Endodermal cell (in vitro differentiated cells): ENCODE data around the gene EXD3. TPM values are rescaled to one million over a fixed set of nuclear protein-coding genes. Genes with fewer than 3 reads are reported as not detected.
A peak's percentile ranks its signal among the peaks of the same experiment; 100 is the strongest.
"Not testable (repeated sequence)": the region's sequence is repeated elsewhere in the genome, so short reads cannot be mapped to it uniquely, and the experiment has no call there.

Experiments
- DNase-seq: peaks from one replicate; pipeline ENCODE4 v3.0.0-alpha.2; 2017
- H3K27ac ChIP-seq: 2 replicates; pipeline ENCODE4 v1.5.1; 2013; ENCODE audit warnings: mild to moderate bottlenecking, low read depth, low read length, moderate library complexity
- H3K27me3 ChIP-seq: 2 replicates; pipeline ENCODE4 v1.6.1; 2013; ENCODE audit warnings: mild to moderate bottlenecking, low read length, moderate library complexity; ENCODE audit not compliant: insufficient read depth, control insufficient read depth, poor library complexity, severe bottlenecking
- H3K36me3 ChIP-seq: 2 replicates; pipeline ENCODE4 v1.7.0; 2013; ENCODE audit warnings: mild to moderate bottlenecking, low read length, moderate library complexity; ENCODE audit not compliant: control insufficient read depth, insufficient read depth
- H3K4me1 ChIP-seq: one replicate; pipeline ENCODE4 v1.7.0; 2013; ENCODE audit warnings: low read length; ENCODE audit not compliant: control insufficient read depth, insufficient read depth
- H3K4me3 ChIP-seq: 2 replicates; pipeline ENCODE4 v1.5.1; 2013; ENCODE audit warnings: mild to moderate bottlenecking, low read length, moderate library complexity
- H3K9ac ChIP-seq: 2 replicates; pipeline ENCODE4 v1.6.1; 2013; ENCODE audit warnings: mild to moderate bottlenecking, low read length, moderate library complexity; ENCODE audit not compliant: poor library complexity, severe bottlenecking; ENCODE audit errors: extremely low read depth
- H3K9me3 ChIP-seq: 2 replicates; pipeline ENCODE4 v1.6.1; 2013; ENCODE audit warnings: mild to moderate bottlenecking, low read length, moderate library complexity; ENCODE audit not compliant: control insufficient read depth
- H3K27ac Mint-ChIP-seq: 2 replicates; pipeline ENCODE4 v1.8.0; 2020; ENCODE audit warnings: mixed read lengths
- H3K27me3 Mint-ChIP-seq: 2 replicates; pipeline ENCODE4 v1.8.0; 2021; ENCODE audit warnings: mild to moderate bottlenecking, mixed read lengths; ENCODE audit not compliant: insufficient read depth
- H3K36me3 Mint-ChIP-seq: 2 replicates; pipeline ENCODE4 v1.8.0; 2020; ENCODE audit warnings: low read depth, mixed read lengths
- H3K4me1 Mint-ChIP-seq: 2 replicates; pipeline ENCODE4 v1.8.0; 2020; ENCODE audit warnings: mixed read lengths
- H3K4me3 Mint-ChIP-seq: 2 replicates; pipeline ENCODE4 v1.8.0; 2020; ENCODE audit warnings: mild to moderate bottlenecking, moderate library complexity, mixed read lengths
- H3K9me3 Mint-ChIP-seq: 2 replicates; pipeline ENCODE4 v1.8.0; 2020; ENCODE audit warnings: mild to moderate bottlenecking, mixed read lengths
- CTCF ChIP-seq: fragments of 200-600 bp; sonication (generic); conservative IDR thresholded peaks from 2 replicates; pipeline ENCODE4 v1.5.0; 2021; ENCODE audit warnings: antibody characterized with exemption, mild to moderate bottlenecking
- WGBS, 2 experiments: methylation state at CpG; one replicate each; pipeline versions ENCODE4 v1.1.5 to v1.1.7; 2013; ENCODE audit warnings: missing lambda C conversion rate in 2 of 2, mixed read lengths in 1 of 2; ENCODE audit not compliant: insufficient coverage in 1 of 2, insufficient read length in 1 of 2; 5-methylcytosine and 5-hydroxymethylcytosine counted together
- microRNA-seq: library from miRNA; unstranded; fragments of <30 nt; microRNA quantifications from one replicate; pipeline ENCODE4 v1.2.0, GENCODE V29; 2020; ENCODE audit warnings: borderline microRNAs expressed
- total RNA-seq, 2 donors: library from RNA; stranded (reverse); fragmentation: NEBNext Ultra II Directional in 1 of 2; extraction: Animal tissue kit (Norgen Biotek cat#: 25700) in 1 of 2; gene quantifications; 2 replicates in 1 of 2; 3 replicates in 1 of 2; pipeline ENCODE4 v1.2.1, GENCODE V29; 2021

EXD3 gene
- total RNA-seq, 2 donors from 2014 or later, result 15.5 to 31.0 TPM

- H3K4me3 ChIP-seq, result no peak overlapping the region
- H3K9me3 ChIP-seq, result no peaks in the 10 kb centered on the region
- DNase-seq, result peak; percentile 45
- H3K36me3 ChIP-seq, result peaks cover 42% of the 10 kb centered on the region
- H3K27me3 ChIP-seq, result no peaks in the 10 kb centered on the region
- H3K4me3 Mint-ChIP-seq, result no peak overlapping the region
- no peak overlapping the region for H3K9ac ChIP-seq
- no peak for TF ChIP-seq CTCF
- peaks cover 32% of the 10 kb centered on the region for H3K36me3 Mint-ChIP-seq
- H3K9me3 Mint-ChIP-seq, result no peaks in the 10 kb centered on the region
- H3K4me1 ChIP-seq, result no peaks in the 10 kb centered on the region
- H3K27ac ChIP-seq, result no peak overlapping the region
- 92 to 93% methylated on average over 20 to 24 of the region's 24 CpGs for WGBS, 2 experiments
- H3K27me3 Mint-ChIP-seq, result no peaks in the 10 kb centered on the region
- H3K27ac Mint-ChIP-seq, result no peak overlapping the region
- H3K4me1 Mint-ChIP-seq, result no peaks in the 10 kb centered on the region
These were observed 160.1 kb downstream of the EXD3 start for GRCh38 chr9:137262909-137263285.

- H3K27me3 Mint-ChIP-seq, H3K4me3 Mint-ChIP-seq, H3K27me3 ChIP-seq, H3K9me3 ChIP-seq, H3K4me1 ChIP-seq, H3K9me3 Mint-ChIP-seq, H3K27ac Mint-ChIP-seq, H3K9ac ChIP-seq, H3K4me1 Mint-ChIP-seq, H3K4me3 ChIP-seq, H3K27ac ChIP-seq: not testable (repeated sequence)
- peak; percentile 76 for DNase-seq
- peaks cover 41% of the 10 kb centered on the region for H3K36me3 ChIP-seq
- 54 to 83% methylated on average over 3 to 12 of the region's 15 CpGs for WGBS, 2 experiments
- H3K36me3 Mint-ChIP-seq, result peaks cover 29% of the 10 kb centered on the region
- TF ChIP-seq CTCF, result peak; percentile 67
These were observed 160.6 kb downstream of the EXD3 start for GRCh38 chr9:137262173-137262908.

Small RNA genes within 50 kb of the gene (microRNA-seq; reads per million reads assigned to microRNA genes)
- 0.44 reads per million for gene MIR7114

Other genes starting within 250 kb of the EXD3 start
- 10 to 100 TPM; 66.5 to 69.2 TPM for gene ANAPC2, start 234.6 kb downstream of the EXD3 start, total RNA-seq
- 10 to 100 TPM; 66.5 to 67.7 TPM for gene SSNA1, start 234.5 kb downstream of the EXD3 start, total RNA-seq
- gene TPRN, start 222.4 kb downstream of the EXD3 start, total RNA-seq, result 10 to 100 TPM; 19.0 to 23.9 TPM
- gene TMEM203, start 217.5 kb downstream of the EXD3 start, total RNA-seq, result 10 to 100 TPM; 34.0 to 39.5 TPM
- 10 to 100 TPM; 39.2 to 41.4 TPM for gene NDOR1, start 217.5 kb downstream of the EXD3 start, total RNA-seq
- gene RNF208, start 200.9 kb downstream of the EXD3 start, total RNA-seq, result 10 to 100 TPM; 10.5 to 15.6 TPM
- 1 to 10 TPM; 1.4 to 1.8 TPM for gene CYSRT1, start 198.0 kb downstream of the EXD3 start, total RNA-seq
- under 1 TPM; 0.24 to 0.38 TPM for gene RNF224, start 195.7 kb downstream of the EXD3 start, total RNA-seq
- under 1 TPM in 1 of 2 donors, not detected in 1; 0.15 TPM for gene SLC34A3, start 192.3 kb downstream of the EXD3 start, total RNA-seq
- gene TUBB4B, start 181.9 kb downstream of the EXD3 start, total RNA-seq, result 100 to 1,000 TPM; 328 to 415 TPM
- gene STPG3, start 171.9 kb downstream of the EXD3 start, total RNA-seq, result not detected
- gene NELFB, start 167.8 kb downstream of the EXD3 start, total RNA-seq, result 10 to 100 TPM; 73.3 to 86.6 TPM
- 10 to 100 TPM; 14.2 to 18.9 TPM for gene TOR4A, start 145.4 kb downstream of the EXD3 start, total RNA-seq
- 10 to 100 TPM; 12.1 to 12.9 TPM for gene NRARP, start 120.9 kb downstream of the EXD3 start, total RNA-seq
- gene NOXA1, start 231 bp upstream of the EXD3 start, total RNA-seq, result 1 to 10 TPM; 5.0 to 5.9 TPM
- under 1 TPM; 0.33 to 0.75 TPM for gene ENTPD8, start 18.2 kb upstream of the EXD3 start, total RNA-seq
- gene NSMF, start 36.2 kb upstream of the EXD3 start, total RNA-seq, result 10 to 100 TPM; 58.9 to 66.0 TPM
- gene PNPLA7, start 127.2 kb upstream of the EXD3 start, total RNA-seq, result 1 to 10 TPM; 2.0 to 2.4 TPM
- gene MRPL41, start 128.7 kb upstream of the EXD3 start, total RNA-seq, result 10 to 100 TPM; 43.7 to 49.6 TPM
- 10 to 100 TPM; 48.9 to 50.4 TPM for gene DPH7, start 155.8 kb upstream of the EXD3 start, total RNA-seq
- gene ZMYND19, start 167.3 kb upstream of the EXD3 start, total RNA-seq, result 10 to 100 TPM; 47.8 to 51.0 TPM
- gene ARRDC1, start 182.5 kb upstream of the EXD3 start, total RNA-seq, result 10 to 100 TPM; 41.5 to 46.2 TPM
- 100 to 1,000 TPM; 137 to 139 TPM for gene EHMT1, start 195.8 kb upstream of the EXD3 start, total RNA-seq